Measurements from ENCODE around the gene FBXO34. TPM values are rescaled to one million over a fixed set of nuclear protein-coding genes. Genes with fewer than 3 reads are reported as not detected.

Gene FBXO34
- total and polyA plus RNA-seq, 10 of the 15 experiments (the other 5 are each of a cell fraction or from before 2014, with no cell fraction given): 5.6 to 22.8 (median 17.6) TPM

DNA sequence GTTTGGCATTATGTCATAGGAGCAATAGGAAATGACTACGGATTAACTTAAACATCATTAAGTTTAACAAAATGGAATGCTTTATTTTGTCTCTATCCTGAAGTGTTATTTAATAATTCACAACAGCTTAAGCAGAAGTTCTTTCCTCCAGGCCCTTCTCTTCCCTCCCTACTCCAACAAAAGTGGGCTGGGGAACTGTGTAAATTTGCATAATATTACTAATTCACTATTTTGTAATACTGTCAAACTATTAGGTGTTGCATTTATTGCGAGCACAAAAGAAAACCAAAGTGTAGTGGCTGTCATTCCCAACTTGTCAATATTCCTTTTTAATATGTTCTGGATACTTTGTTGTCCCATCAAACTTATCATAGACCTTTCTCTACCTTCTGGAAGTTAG lies 70.6 kb downstream of the FBXO34 start:
- SMC1A ChIA-PET (ENCODE audit: uncharacterized antibody, unreplicated experiment): interaction anchor here (0.8 to 2.0 kb wide), 3 partner anchors 9 to 71 kb away, joined by 4 to 6 read pairs (median 4); no protein-coding TSS in a partner anchor
- ATAC-seq (no peak), DNase-seq (ENCODE audit: low read depth, low spot score) (no peak), FAIRE-seq (no peak)
- intact Hi-C loops (cut with micrococcal nuclease; ENCODE audit: unreplicated experiment): no loop called here
- Histone ChIP-seq H3K27me3 (replicated peaks in 1 of 2; ENCODE audit: control insufficient read depth in 2 of 2, insufficient read depth in 2 of 2, low read length in 1 of 2) (no peaks in the 10 kb centered on the region), H3K27ac (ENCODE audit: control insufficient read depth, insufficient read depth) (no peak overlapping the region), H3K4me1 (ENCODE audit: control insufficient read depth, insufficient read depth, low read length) (peaks cover 11% of the 10 kb centered on the region), H3K9ac (ENCODE audit: control insufficient read depth, insufficient read depth, low read length) (no peak overlapping the region), H4K20me1 (ENCODE audit: control insufficient read depth, insufficient read depth) (no peaks in the 10 kb centered on the region), H3K4me3 (no peak overlapping the region), H3K4me2 (ENCODE audit: control insufficient read depth, insufficient read depth) (no peak overlapping the region), H3K9me3 (replicated peaks; ENCODE audit: control insufficient read depth, insufficient read depth, low read length) (no peaks in the 10 kb centered on the region), H3K79me2 (ENCODE audit: control insufficient read depth, insufficient read depth, low read length) (peaks cover 19% of the 10 kb centered on the region), H2AFZ (ENCODE audit: control insufficient read depth, low read depth, low read length) (no peak overlapping the region), H3K36me3 (ENCODE audit: control insufficient read depth in 2 of 2, insufficient read depth in 2 of 2, low read length in 1 of 2) (no peaks in the 10 kb centered on the region)
- POLR2A ChIA-PET: no interaction called here
- in situ Hi-C loops (cut with MboI): no loop called here
- CTCF ChIA-PET: interaction anchor here (0.5 to 1.1 kb wide), 3 partner anchors 67 to 104 kb away, joined by 3 read pairs; no protein-coding TSS in a partner anchor
- RAD21 ChIA-PET (ENCODE audit: unreplicated experiment): no interaction called here
- 96% methylated on average over 2 of the region's 2 CpGs for whole genome bisulfite sequencing (ENCODE audit: insufficient coverage, insufficient replicate concordance, low lambda C conversion rate, missing lambda C conversion rate)
- BruUV-seq (replicated peaks): no TSS peak
- no peak for TF ChIP-seq KAT2A (conservative IDR thresholded peaks at IDR 0.05; ENCODE audit: control insufficient read depth, low read depth, low read length)
- no peak for TF ChIP-seq RBBP5 (conservative IDR thresholded peaks at IDR 0.05)
- TF ChIP-seq ZNF622 (IDR thresholded peaks at IDR 0.05): no peak
- no peak for TF ChIP-seq TCF7 (IDR thresholded peaks at IDR 0.05; ENCODE audit: borderline replicate concordance)
- no peak for TF ChIP-seq MYB (IDR thresholded peaks at IDR 0.05; ENCODE audit: borderline replicate concordance, low read depth, low read length)
- TF ChIP-seq GABPA (IDR thresholded peaks at IDR 0.05; ENCODE audit: low read depth): no peak
- TF ChIP-seq, protein P1, sequence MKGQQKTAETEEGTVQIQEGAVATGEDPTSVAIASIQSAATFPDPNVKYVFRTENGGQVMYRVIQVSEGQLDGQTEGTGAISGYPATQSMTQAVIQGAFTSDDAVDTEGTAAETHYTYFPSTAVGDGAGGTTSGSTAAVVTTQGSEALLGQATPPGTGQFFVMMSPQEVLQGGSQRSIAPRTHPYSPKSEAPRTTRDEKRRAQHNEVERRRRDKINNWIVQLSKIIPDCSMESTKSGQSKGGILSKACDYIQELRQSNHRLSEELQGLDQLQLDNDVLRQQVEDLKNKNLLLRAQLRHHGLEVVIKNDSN (IDR thresholded peaks at IDR 0.05; ENCODE audit: borderline replicate concordance, extremely low read length, insufficient read depth, low read depth, low read length): no peak
- no peak for TF ChIP-seq DPF2 (IDR thresholded peaks at IDR 0.05)
- TF ChIP-seq TBL1XR1 (IDR thresholded peaks at IDR 0.05; ENCODE audit: low read depth, low read length): no peak
- no peak for TF ChIP-seq JUNB (IDR thresholded peaks at IDR 0.05)
- TF ChIP-seq, protein P2, sequence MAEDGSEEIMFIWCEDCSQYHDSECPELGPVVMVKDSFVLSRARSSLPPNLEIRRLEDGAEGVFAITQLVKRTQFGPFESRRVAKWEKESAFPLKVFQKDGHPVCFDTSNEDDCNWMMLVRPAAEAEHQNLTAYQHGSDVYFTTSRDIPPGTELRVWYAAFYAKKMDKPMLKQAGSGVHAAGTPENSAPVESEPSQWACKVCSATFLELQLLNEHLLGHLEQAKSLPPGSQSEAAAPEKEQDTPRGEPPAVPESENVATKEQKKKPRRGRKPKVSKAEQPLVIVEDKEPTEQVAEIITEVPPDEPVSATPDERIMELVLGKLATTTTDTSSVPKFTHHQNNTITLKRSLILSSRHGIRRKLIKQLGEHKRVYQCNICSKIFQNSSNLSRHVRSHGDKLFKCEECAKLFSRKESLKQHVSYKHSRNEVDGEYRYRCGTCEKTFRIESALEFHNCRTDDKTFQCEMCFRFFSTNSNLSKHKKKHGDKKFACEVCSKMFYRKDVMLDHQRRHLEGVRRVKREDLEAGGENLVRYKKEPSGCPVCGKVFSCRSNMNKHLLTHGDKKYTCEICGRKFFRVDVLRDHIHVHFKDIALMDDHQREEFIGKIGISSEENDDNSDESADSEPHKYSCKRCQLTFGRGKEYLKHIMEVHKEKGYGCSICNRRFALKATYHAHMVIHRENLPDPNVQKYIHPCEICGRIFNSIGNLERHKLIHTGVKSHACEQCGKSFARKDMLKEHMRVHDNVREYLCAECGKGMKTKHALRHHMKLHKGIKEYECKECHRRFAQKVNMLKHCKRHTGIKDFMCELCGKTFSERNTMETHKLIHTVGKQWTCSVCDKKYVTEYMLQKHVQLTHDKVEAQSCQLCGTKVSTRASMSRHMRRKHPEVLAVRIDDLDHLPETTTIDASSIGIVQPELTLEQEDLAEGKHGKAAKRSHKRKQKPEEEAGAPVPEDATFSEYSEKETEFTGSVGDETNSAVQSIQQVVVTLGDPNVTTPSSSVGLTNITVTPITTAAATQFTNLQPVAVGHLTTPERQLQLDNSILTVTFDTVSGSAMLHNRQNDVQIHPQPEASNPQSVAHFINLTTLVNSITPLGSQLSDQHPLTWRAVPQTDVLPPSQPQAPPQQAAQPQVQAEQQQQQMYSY (CRISPR knock-in tag; IDR thresholded peaks at IDR 0.05): no peak
- no peak for TF ChIP-seq YY1 (IDR thresholded peaks at IDR 0.05; ENCODE audit: low read depth, low read length)
- no peak for TF ChIP-seq CBX5 (IDR thresholded peaks at IDR 0.05; ENCODE audit: low read depth)
- TF ChIP-seq GATAD2B (conservative IDR thresholded peaks at IDR 0.05; ENCODE audit: low read depth): no peak
- TF ChIP-seq POLR2AphosphoS5 (IDR thresholded peaks at IDR 0.05; ENCODE audit: low read length): no peak
- TF ChIP-seq, protein P3, sequence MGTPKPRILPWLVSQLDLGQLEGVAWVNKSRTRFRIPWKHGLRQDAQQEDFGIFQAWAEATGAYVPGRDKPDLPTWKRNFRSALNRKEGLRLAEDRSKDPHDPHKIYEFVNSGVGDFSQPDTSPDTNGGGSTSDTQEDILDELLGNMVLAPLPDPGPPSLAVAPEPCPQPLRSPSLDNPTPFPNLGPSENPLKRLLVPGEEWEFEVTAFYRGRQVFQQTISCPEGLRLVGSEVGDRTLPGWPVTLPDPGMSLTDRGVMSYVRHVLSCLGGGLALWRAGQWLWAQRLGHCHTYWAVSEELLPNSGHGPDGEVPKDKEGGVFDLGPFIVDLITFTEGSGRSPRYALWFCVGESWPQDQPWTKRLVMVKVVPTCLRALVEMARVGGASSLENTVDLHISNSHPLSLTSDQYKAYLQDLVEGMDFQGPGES (IDR thresholded peaks at IDR 0.05): no peak
- TF ChIP-seq, protein P4, sequence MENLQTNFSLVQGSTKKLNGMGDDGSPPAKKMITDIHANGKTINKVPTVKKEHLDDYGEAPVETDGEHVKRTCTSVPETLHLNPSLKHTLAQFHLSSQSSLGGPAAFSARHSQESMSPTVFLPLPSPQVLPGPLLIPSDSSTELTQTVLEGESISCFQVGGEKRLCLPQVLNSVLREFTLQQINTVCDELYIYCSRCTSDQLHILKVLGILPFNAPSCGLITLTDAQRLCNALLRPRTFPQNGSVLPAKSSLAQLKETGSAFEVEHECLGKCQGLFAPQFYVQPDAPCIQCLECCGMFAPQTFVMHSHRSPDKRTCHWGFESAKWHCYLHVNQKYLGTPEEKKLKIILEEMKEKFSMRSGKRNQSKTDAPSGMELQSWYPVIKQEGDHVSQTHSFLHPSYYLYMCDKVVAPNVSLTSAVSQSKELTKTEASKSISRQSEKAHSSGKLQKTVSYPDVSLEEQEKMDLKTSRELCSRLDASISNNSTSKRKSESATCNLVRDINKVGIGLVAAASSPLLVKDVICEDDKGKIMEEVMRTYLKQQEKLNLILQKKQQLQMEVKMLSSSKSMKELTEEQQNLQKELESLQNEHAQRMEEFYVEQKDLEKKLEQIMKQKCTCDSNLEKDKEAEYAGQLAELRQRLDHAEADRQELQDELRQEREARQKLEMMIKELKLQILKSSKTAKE (IDR thresholded peaks at IDR 0.05; ENCODE audit: low read depth, poor library complexity, severe bottlenecking): no peak
- no peak for TF ChIP-seq NFYA (IDR thresholded peaks at IDR 0.05; ENCODE audit: borderline replicate concordance, low read depth, low read length)
- TF ChIP-seq SPI1 (IDR thresholded peaks at IDR 0.05; ENCODE audit: borderline replicate concordance, insufficient read depth, low read depth, low read length): no peak

Measured in GM12878 (cell line).